Naive thymus-derived CD4-positive, alpha-beta T cell (primary cell): ENCODE results near the gene SIK3. TPM values are rescaled to one million over a fixed set of nuclear protein-coding genes. Genes with fewer than 3 reads are reported as not detected.

Experiments
- ATAC-seq: fragments of 150-1000 bp; cut with Tn5 transposase; 2 replicates; pipeline ENCODE4 v1.10.0; 2021; ENCODE audit warnings: mild to moderate bottlenecking, moderate library complexity
- CTCF ChIA-PET: fragments of 350-600 bp; sonication (Branson Sonifier 250); formaldehyde crosslinking; loops from one replicate; lab custom pipeline; 2021; ENCODE audit warnings: antibody characterized with exemption; lab: Charles Lee
- POLR2A ChIA-PET: fragments of 350-600 bp; sonication (Branson Sonifier 250); formaldehyde crosslinking; loops from one replicate; lab custom pipeline; 2021; ENCODE audit warnings: antibody characterized with exemption, inconsistent platforms; lab: Charles Lee
- DNase-seq, 9 donors: peaks; one replicate each; pipeline versions ENCODE4 v3.0.0 to v3.0.0-alpha.2; 2020 to 2022; ENCODE audit warnings: mixed read lengths in 1 of 9
- H3K27ac ChIP-seq: one replicate; pipeline ENCODE4 v1.7.0; 2013; ENCODE audit warnings: mild to moderate bottlenecking, low read depth, low read length, moderate library complexity
- H3K27me3 ChIP-seq, 2 donors: one replicate each; pipeline ENCODE4 v1.7.0; 2013; ENCODE audit warnings: low read length in 2 of 2, mild to moderate bottlenecking in 2 of 2, moderate library complexity in 2 of 2; ENCODE audit not compliant: control insufficient read depth in 2 of 2, insufficient read depth in 2 of 2
- H3K36me3 ChIP-seq, 3 experiments: 1 replicate in 2 of 3; 2 replicates in 1 of 3; pipeline ENCODE4 v1.7.0; 2013; ENCODE audit warnings: low read length in 3 of 3, mild to moderate bottlenecking in 3 of 3, moderate library complexity in 1 of 3; ENCODE audit not compliant: insufficient read depth in 3 of 3, control insufficient read depth in 2 of 3
- H3K4me1 ChIP-seq, 2 donors: one replicate each; pipeline ENCODE4 v1.7.0; 2013; ENCODE audit warnings: low read length in 2 of 2, mild to moderate bottlenecking in 2 of 2, moderate library complexity in 1 of 2; ENCODE audit not compliant: control insufficient read depth in 2 of 2, insufficient read depth in 2 of 2
- H3K4me3 ChIP-seq: 2 replicates; pipeline ENCODE4 v1.7.0; 2013; ENCODE audit warnings: mild to moderate bottlenecking, low read length
- H3K9me3 ChIP-seq, 3 experiments: 1 replicate in 2 of 3; 2 replicates in 1 of 3; pipeline ENCODE4 v1.7.0; 2013; ENCODE audit warnings: low read length in 3 of 3; ENCODE audit not compliant: control insufficient read depth in 2 of 3
- H3K27ac Mint-ChIP-seq, 9 donors: one replicate each; pipeline ENCODE4 v1.8.0; 2020 to 2022; ENCODE audit warnings: mixed read lengths in 9 of 9, mild to moderate bottlenecking in 8 of 9, moderate library complexity in 5 of 9, inconsistent platforms in 2 of 9
- H3K27me3 Mint-ChIP-seq, 5 donors: one replicate each; pipeline ENCODE4 v1.8.0; 2021 to 2022; ENCODE audit warnings: mixed read lengths in 5 of 5, mild to moderate bottlenecking in 1 of 5
- H3K36me3 Mint-ChIP-seq, 5 donors: one replicate each; pipeline ENCODE4 v1.8.0; 2020 to 2022; ENCODE audit warnings: mixed read lengths in 5 of 5, mild to moderate bottlenecking in 3 of 5, inconsistent platforms in 1 of 5
- H3K4me1 Mint-ChIP-seq, 7 donors: one replicate each; pipeline ENCODE4 v1.8.0; 2020 to 2022; ENCODE audit warnings: mixed read lengths in 7 of 7, mild to moderate bottlenecking in 3 of 7, inconsistent platforms in 1 of 7
- H3K4me3 Mint-ChIP-seq, 10 donors: one replicate each; pipeline ENCODE4 v1.8.0; 2020 to 2022; ENCODE audit warnings: mild to moderate bottlenecking in 10 of 10, mixed read lengths in 10 of 10, moderate library complexity in 6 of 10, inconsistent platforms in 2 of 10
- H3K9me3 Mint-ChIP-seq, 11 donors: one replicate each; pipeline ENCODE4 v1.8.0; 2020 to 2022; ENCODE audit warnings: mixed read lengths in 11 of 11, mild to moderate bottlenecking in 4 of 11, inconsistent platforms in 1 of 11, moderate library complexity in 1 of 11
- intact Hi-C, 2 donors: fragments of 100-400 bp; cut with micrococcal nuclease; formaldehyde crosslinking; loops; one replicate each; pipeline ENCODE4 v1.15.1; 2023
- polyA plus RNA-seq, 2 donors: library from polyadenylated mRNA; unstranded; fragments of 300-500 nt; fragmentation: Illumina TruSeq; gene quantifications; one replicate each; pipeline ENCODE4 v1.2.3, GENCODE V29; 2021
- total RNA-seq, 6 experiments: library from RNA in 5 of 6; stranded (reverse) in 5 of 6; gene quantifications; 1 replicate in 5 of 6; 2 replicates in 1 of 6; pipeline ENCODE4 v1.2.3 and lab custom pipeline; 2021 to 2026

SIK3 gene
- total and polyA plus RNA-seq, 7 experiments from 2014 or later = 13.3 to 85.2 (median 64.4) TPM

DNA sequence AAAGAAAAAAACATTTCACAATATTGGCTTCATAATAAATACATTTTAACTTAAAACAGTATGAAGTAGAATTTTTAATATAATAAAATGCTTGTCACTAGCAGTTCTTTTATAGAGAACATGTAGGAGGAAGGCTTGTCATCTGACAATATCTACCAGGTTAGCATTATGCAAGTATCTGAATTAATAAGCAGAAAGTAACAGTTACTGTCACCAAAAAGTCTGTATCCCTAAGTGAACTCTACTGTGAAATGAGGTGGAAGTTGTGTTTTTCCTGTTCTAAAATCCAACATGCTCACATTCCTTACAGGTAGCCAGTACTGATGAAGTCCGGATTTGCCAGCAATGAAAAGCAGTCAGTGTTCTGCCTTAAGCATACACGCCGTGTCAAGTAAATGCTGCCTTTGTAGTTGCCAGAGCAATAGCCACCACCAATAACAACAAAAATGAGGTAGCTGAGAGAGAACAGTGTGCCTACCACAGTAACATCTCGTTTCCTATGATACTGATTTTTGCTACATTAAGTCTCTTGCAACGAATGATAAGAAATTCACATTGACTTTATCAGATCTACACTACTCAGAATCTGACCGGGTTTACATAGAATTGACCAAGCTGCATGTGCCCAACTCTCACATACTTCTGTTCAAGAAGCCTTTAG, 95.5 kb downstream of the SIK3 start:
- Histone ChIP-seq H3K4me3 (no peak overlapping the region), H3K4me1 (peaks cover 0 to 30% of the 10 kb centered on the region in 2 donors), H3K27ac (no peak overlapping the region), H3K27me3 (no peaks in the 10 kb centered on the region), H3K9me3 (no peaks in the 10 kb centered on the region), H3K36me3 (no peaks in the 10 kb centered on the region)
- H3K4me1 Mint-ChIP-seq = peaks cover 30 to 76% (median 61%) of the 10 kb centered on the region in 7 donors
- intact Hi-C loops = no loop called here
- ATAC-seq (peak; percentile 75), DNase-seq (no peak)
- CTCF ChIA-PET = interaction anchor here (1.0 kb wide), 1 partner anchor 103 kb away, joined by 4 read pairs; no protein-coding TSS in a partner anchor
- peak overlapping the region in 5 of 9 donors; percentile 9 to 51 (median 45) for H3K27ac Mint-ChIP-seq
- POLR2A ChIA-PET = interaction anchor here (0.7 kb wide), 1 partner anchor 77 kb away, joined by 3 read pairs; no protein-coding TSS in a partner anchor
- H3K36me3 Mint-ChIP-seq = peaks cover 4 to 19% (median 10%) of the 10 kb centered on the region in 5 donors
- H3K9me3 Mint-ChIP-seq = no peaks in the 10 kb centered on the region
- H3K4me3 Mint-ChIP-seq = no peak overlapping the region
- H3K27me3 Mint-ChIP-seq = no peaks in the 10 kb centered on the region

DNA sequence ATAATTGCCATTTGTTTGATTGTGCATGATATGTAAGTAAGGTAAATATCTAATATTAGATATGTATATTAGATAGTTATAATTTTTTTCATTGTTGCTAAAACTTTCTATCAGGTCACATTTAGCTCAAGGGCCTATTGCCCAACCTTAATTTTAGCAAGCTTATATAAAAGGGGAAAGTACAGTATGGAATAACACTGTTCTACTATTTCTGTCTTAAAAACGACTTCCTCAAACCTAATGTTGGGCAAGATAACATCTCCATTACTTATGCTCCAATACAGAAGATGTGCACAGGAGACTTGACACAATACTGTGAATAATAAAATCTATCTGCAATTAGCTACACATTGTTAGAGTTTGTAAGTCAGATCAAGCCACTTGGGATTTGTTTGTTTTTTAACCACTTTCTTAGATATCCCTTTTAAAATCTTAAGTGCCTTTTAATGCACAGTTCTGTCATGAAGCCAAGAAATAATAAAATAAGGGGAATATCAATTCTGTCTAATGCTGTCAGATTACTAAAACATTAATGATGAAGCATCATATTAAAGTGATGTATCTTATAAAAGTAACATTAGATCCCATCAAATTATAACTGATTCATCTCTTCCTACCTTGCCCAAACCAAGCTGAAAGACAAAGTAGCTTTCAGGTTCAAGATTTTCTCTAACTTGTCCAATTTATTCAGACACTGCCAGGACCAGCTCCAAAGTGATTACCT, 98.1 kb downstream of the SIK3 start:
- Mint-ChIP-seq H3K27ac (peak overlapping the region in 5 of 9 donors; percentile 12 to 47 (median 24)), H3K27me3 (no peaks in the 10 kb centered on the region), H3K4me3 (no peak overlapping the region), H3K4me1 (peaks cover 24 to 75% (median 57%) of the 10 kb centered on the region in 7 donors), H3K9me3 (peaks cover 0 to 4% (median 0%) of the 10 kb centered on the region in 11 donors), H3K36me3 (peaks cover 0 to 18% (median 9%) of the 10 kb centered on the region in 5 donors)
- Histone ChIP-seq H3K9me3 (no peaks in the 10 kb centered on the region), H3K27ac (no peak overlapping the region), H3K27me3 (no peaks in the 10 kb centered on the region), H3K36me3 (no peaks in the 10 kb centered on the region), H3K4me1 (peaks cover 0 to 28% of the 10 kb centered on the region in 2 donors), H3K4me3 (no peak overlapping the region)
- ChIA-PET CTCF (no interaction called here), POLR2A (interaction anchor here (1.5 kb wide), 1 partner anchor 18 kb away, joined by 3 read pairs; no protein-coding TSS in a partner anchor)
- DNase-seq = no peak
- peak; percentile 72 for ATAC-seq
- intact Hi-C loops = no loop called here

DNA sequence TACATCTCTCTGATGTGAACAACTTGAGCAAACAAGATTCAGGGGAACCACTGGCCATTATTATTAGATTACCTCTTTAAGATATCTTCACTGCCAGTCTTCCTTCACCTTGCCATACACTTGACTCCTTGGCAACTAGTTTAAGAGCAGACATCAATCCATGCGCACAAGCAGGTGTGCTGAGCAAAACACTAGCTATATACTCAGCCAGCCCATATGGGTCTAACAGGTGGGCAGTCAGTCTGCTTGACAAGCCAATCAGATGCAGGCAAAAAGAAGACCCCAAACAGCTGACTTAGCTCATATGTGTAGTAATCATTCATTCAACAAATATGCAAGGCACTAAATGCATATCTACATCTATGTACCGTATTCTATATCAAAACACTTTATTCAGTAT, 101.2 kb downstream of the SIK3 start:
- H3K4me3 Mint-ChIP-seq = peak overlapping the region in 1 of 10 donors; percentile 53
- no peak for ATAC-seq
- ChIA-PET POLR2A (interaction anchor here (0.8 kb wide), 1 partner anchor 62 kb away, joined by 3 read pairs; no protein-coding TSS in a partner anchor), CTCF (interaction anchor here (1.2 kb wide), 1 partner anchor 109 kb away, joined by 4 read pairs; no protein-coding TSS in a partner anchor)
- H3K9me3 Mint-ChIP-seq = peaks cover 0 to 4% (median 0%) of the 10 kb centered on the region in 11 donors
- no peaks in the 10 kb centered on the region for H3K27me3 Mint-ChIP-seq
- Histone ChIP-seq H3K4me3 (no peak overlapping the region), H3K27me3 (no peaks in the 10 kb centered on the region), H3K36me3 (no peaks in the 10 kb centered on the region), H3K9me3 (no peaks in the 10 kb centered on the region), H3K4me1 (peaks cover 5 to 30% of the 10 kb centered on the region in 2 donors), H3K27ac (no peak overlapping the region)
- H3K4me1 Mint-ChIP-seq = peaks cover 26 to 73% (median 63%) of the 10 kb centered on the region in 7 donors
- intact Hi-C loops = loop anchor here in 1 of 2 donors (1.0 kb wide), 1 partner anchor 10 kb away; no protein-coding TSS in a partner anchor
- H3K36me3 Mint-ChIP-seq = peaks cover 0 to 9% (median 6%) of the 10 kb centered on the region in 5 donors
- DNase-seq = no peak
- peak overlapping the region in 5 of 9 donors; percentile 6 to 86 (median 30) for H3K27ac Mint-ChIP-seq

DNA sequence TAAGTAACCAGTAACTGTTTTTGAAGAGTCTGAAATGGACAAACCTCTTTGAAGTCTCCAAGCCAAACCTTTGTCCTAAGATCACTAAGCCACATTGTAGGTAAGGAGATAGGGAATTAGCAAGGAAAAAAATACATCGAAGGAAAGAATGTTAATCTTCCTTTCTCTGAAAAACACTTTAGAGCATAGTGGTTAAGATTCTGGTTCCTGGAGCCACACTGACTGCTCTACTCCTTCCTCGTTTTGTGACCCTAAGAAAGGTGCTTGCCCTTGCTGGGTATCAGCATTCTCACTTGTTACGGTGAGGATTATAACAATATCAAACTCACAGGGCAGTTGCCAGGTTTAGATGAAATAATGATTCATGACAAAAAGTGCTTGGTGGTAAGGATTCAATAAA, 104.0 kb downstream of the SIK3 start:
- DNase-seq (peak in 1 of 9 donors; percentile 8), ATAC-seq (no peak)
- H3K27me3 Mint-ChIP-seq = no peaks in the 10 kb centered on the region
- Histone ChIP-seq H3K9me3 (no peaks in the 10 kb centered on the region), H3K4me1 (peaks cover 5 to 14% of the 10 kb centered on the region in 2 donors), H3K27me3 (no peaks in the 10 kb centered on the region), H3K36me3 (no peaks in the 10 kb centered on the region), H3K4me3 (no peak overlapping the region), H3K27ac (peak overlapping the region; percentile 61)
- ChIA-PET POLR2A (interaction anchor here (0.6 kb wide), 1 partner anchor 66 kb away, joined by 3 read pairs; no protein-coding TSS in a partner anchor), CTCF (interaction anchor here (0.7 kb wide), 1 partner anchor 96 kb away, joined by 4 read pairs; no protein-coding TSS in a partner anchor)
- intact Hi-C loops = loop anchor here in 1 of 2 donors (2.0 kb wide), 1 partner anchor 13 kb away; no protein-coding TSS in a partner anchor
- H3K36me3 Mint-ChIP-seq = peaks cover 0 to 6% (median 4%) of the 10 kb centered on the region in 5 donors
- peak overlapping the region in 4 of 10 donors; percentile 37 to 76 (median 48) for H3K4me3 Mint-ChIP-seq
- H3K27ac Mint-ChIP-seq = peak overlapping the region in 8 of 9 donors; percentile 71 to 98 (median 86)
- peaks cover 0 to 4% (median 0%) of the 10 kb centered on the region in 11 donors for H3K9me3 Mint-ChIP-seq
- H3K4me1 Mint-ChIP-seq = peaks cover 28 to 75% (median 61%) of the 10 kb centered on the region in 7 donors

DNA sequence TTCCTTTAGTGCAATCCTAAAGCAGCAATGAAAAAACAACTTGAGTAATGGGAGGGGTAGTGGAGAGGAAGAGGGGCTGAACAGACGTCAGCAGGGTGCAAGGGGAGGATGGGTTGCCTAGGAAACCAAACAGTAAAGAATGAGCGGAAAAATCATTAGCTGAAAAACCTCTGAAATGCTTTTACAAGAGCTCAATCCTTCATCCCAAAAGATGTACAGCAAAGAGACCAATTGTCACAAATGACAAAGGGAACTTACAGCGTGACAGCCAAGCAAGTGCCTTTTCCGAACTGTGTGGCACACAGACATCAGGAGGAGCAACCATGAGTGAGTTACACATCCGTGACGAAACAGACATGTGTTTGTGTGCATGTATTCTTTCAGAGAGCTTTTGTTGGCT, 104.6 kb downstream of the SIK3 start:
- no peaks in the 10 kb centered on the region for H3K27me3 Mint-ChIP-seq
- Histone ChIP-seq H3K4me3 (no peak overlapping the region), H3K9me3 (no peaks in the 10 kb centered on the region), H3K4me1 (peaks cover 5 to 14% of the 10 kb centered on the region in 2 donors), H3K27ac (peak overlapping the region; percentile 61), H3K36me3 (no peaks in the 10 kb centered on the region), H3K27me3 (no peaks in the 10 kb centered on the region)
- DNase-seq (peak in 7 of 9 donors; percentile 46 to 76 (median 70)), ATAC-seq (peak; percentile 84)
- peak overlapping the region; percentile 61 to 98 (median 92) for H3K27ac Mint-ChIP-seq
- intact Hi-C loops = loop anchor here in 1 of 2 donors (1.0 kb wide), 2 partner anchors 62 to 105 kb away; partner anchors contain the start of gene SIK3
- H3K4me3 Mint-ChIP-seq = peak overlapping the region; percentile 23 to 81 (median 64)
- ChIA-PET POLR2A (interaction anchor here (0.6 kb wide), 1 partner anchor 51 kb away, joined by 3 read pairs; no protein-coding TSS in a partner anchor), CTCF (interaction anchor here (0.6 to 0.7 kb wide), 2 partner anchors 44 to 52 kb away, joined by 3 read pairs; no protein-coding TSS in a partner anchor)
- H3K9me3 Mint-ChIP-seq = peaks cover 0 to 4% (median 0%) of the 10 kb centered on the region in 11 donors
- H3K36me3 Mint-ChIP-seq = peaks cover 0 to 9% (median 5%) of the 10 kb centered on the region in 5 donors
- H3K4me1 Mint-ChIP-seq = peaks cover 33 to 79% (median 64%) of the 10 kb centered on the region in 7 donors

DNA sequence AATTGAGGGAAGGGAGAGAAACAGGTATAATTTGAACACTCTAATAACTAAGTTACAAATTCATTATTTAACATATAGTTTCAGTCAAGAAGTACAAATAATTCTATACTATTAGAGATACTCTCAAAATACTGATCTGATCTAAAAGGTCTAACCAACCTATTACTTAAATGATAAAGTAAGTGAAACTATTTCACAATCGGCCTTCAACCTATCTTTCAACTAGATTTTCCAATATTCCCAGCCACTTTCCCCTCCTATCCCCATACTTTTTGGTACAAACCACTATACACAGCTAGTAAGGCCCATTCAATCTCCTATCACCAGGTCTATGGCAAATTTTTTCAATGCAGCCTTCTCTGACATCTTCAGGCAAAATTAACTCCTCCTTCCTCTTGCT, 106.7 kb downstream of the SIK3 start:
- Histone ChIP-seq H3K4me3 (no peak overlapping the region), H3K4me1 (peaks cover 7 to 14% of the 10 kb centered on the region in 2 donors)

More for the DNA sequence above, 106.7 kb downstream of the SIK3 start:
- intact Hi-C loops = no loop called here
- Mint-ChIP-seq H3K27me3 (no peaks in the 10 kb centered on the region), H3K9me3 (peaks cover 0 to 2% (median 0%) of the 10 kb centered on the region in 11 donors), H3K36me3 (peaks cover 0 to 7% (median 4%) of the 10 kb centered on the region in 5 donors), H3K4me1 (peaks cover 49 to 81% (median 74%) of the 10 kb centered on the region in 7 donors), H3K4me3 (no peak overlapping the region), H3K27ac (peak overlapping the region in 6 of 9 donors; percentile 4 to 85 (median 48))
- CTCF ChIA-PET = no interaction called here
- no peaks in the 10 kb centered on the region for H3K9me3 ChIP-seq
- DNase-seq = no peak
- no peaks in the 10 kb centered on the region for H3K27me3 ChIP-seq
- H3K36me3 ChIP-seq = no peaks in the 10 kb centered on the region
- ATAC-seq = no peak
- no peak overlapping the region for H3K27ac ChIP-seq
- POLR2A ChIA-PET = no interaction called here
